Measurements from ENCODE around the gene ACKR3.

The ACKR3 gene

DNA sequence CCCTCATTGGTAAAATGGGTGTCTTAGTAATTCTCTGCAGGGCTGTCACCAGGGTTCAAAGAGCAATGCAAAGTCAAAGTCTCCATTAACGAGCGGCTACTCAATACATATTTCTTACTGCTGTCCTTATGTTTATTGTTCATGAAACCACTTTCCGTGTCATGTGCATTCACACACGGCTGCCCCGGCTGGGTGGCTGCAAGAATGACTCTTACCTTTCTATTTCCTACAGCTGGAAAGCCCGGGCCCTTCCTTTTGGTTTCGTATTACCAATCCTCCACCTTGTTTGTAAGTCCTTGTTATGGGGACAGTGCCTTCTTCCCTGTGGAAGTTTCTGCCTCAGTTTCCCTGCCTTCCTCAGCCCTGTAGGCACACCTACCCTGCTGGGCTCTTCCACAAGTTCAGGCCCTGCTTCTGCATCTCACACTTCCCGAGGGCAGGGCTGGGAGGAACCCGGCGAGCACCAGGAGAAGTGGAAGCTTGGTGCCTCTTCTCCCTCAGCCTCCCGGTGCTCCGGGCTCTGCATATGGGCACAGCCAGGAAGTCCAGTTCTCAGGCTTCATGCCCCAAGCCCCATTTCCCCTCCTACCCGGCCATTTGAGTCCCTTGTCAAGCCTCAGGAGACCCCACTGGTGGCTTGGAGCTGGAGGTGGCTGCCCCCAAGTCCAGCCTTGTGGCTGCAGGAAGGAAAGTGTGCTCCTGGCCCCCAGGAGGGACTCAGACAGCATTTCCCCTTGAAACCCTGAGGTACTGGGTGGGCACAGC, 18.7 kb upstream of the ACKR3 start:
- no peak for DNase-seq

DNA sequence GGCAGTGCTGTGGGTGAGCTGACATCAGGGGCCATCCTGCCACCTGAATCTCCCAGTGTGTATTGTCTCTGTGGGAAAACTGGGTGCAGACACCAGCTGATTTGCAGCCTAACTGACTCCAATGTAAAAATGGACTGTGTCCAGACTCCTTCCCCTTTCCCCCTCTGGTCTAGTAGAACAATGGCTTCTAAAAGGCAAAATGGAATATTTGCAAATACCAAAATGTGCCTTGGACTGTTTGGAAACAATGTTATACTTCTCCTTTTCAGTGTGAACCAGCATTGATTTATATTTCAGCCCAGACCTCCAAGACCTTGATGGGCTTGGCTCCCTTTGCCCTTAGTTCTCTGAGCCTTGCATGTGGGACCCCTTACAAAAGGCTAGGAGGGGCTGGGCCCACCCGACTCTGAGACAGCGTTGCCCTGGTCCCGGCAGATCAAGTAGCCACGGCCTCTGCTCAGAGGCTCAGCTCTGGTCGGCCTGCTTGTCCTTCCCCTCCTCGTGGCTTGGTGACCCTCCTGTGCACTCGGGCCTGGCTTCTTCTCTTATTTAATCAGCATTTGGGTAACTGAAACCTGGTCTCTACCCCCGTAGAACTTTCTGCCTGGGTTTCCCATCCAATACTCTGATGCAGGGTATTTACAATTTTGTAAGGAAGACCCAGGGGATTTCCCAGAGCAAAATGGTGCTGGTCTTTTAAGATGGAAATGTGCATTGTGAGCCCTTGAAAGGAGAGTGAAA, 18.0 kb upstream of the ACKR3 start:
- DNase-seq: no peak

DNA sequence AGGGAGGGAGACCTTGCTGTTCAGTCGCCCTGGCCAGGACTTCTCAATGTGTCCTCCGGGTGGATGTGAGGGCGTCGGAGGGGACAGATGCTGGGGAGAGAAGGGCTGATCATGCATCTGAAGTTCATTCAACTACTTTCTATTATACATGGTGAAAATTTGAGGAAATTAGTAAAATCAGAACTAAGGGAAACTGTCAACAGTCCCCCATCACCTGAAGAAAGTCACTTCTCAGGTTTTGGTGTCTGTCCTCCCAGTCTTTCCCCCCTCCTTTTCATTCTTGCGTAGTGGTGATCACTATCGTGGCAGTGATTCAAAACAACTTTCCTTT, 17.4 kb upstream of the ACKR3 start:
- no peak for DNase-seq

DNA sequence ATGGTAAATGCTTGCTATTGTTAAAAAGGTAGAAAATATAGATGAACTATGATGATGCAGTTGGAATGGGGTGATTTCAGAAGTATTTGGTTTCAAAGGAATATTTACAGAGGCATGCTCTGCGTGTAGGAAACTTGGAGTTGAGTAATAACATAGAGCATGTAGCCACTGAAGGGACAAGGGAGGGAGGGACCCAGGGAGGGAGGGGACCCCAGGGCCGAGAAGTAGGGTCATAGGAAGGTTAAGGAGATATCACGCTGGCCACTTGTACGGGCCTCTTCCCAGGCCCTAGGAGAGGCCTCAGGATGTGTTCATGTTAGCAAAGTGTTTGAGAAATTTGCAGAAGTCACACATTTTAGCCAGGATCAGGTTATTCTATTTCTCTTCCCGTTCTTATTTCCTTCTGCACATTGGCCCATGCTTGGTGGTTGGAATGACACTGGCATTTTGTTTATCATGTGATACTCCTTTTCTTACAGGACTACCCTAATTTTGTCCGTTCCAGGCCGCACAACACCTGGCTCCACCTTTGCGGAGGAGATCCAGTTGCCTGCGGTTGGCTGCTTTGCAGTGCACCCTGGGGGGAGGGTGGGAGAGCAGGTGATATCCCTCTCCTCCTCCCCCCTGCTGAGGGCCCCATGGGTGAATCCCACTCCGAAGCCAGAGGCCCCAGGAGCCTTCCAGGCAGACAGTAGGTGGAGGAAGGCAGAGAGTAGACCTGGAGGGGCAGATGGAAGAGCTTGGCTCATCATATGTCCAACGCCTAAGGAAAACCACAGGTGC, 16.9 kb upstream of the ACKR3 start:
- DNase-seq: no peak

DNA sequence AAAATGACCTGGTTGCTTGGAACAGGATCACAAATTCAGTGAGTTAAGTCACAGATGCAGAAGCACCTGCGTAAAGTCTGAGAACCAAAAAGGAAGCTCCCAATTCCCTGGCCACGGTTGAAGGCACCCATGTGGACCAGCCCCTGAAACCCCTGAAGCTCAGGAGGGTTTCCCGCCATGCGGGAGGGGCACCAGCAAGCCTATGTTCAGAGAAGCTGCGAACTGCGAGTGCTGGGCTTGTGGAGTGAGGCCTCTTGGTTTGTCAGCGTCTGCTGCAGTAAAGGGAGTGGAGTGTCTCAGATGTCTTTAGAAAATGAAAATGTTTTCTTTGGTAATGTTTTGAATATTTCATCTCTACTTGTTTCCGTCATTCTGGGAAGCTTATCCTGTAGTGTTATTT, 16.1 kb upstream of the ACKR3 start:
- DNase-seq: no peak

DNA sequence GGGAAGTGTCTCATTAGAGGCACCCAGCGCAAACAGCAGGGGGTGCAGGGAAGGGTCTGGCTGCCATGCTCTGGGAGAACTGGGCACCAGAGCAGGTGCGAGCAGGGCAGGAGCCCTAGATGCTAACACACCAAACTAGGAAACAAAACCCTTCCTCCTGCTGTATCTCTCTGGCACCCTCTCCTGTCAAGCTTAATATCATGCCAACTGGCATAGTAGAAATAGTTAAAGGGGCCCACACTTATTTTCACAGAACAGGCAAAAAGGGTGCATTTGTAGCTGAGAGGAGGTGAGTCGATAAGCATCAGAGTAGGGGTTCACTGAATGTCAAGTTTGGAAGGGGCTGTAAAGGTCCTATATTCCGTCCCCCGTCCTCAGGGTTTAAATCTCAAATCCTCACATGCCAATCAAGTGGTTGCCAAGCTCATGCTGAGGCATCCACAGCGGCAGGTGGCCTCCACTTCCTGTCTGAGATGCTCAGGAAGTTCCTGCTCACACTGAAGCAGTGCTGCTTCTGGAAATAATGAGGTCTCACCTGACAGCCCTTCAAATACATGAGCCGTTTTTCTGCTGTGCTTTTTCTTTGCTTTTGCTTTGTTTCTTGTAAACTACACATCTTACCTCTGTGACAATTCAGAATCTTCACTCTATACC, 14.9 kb upstream of the ACKR3 start:
- DNase-seq: no peak

DNA sequence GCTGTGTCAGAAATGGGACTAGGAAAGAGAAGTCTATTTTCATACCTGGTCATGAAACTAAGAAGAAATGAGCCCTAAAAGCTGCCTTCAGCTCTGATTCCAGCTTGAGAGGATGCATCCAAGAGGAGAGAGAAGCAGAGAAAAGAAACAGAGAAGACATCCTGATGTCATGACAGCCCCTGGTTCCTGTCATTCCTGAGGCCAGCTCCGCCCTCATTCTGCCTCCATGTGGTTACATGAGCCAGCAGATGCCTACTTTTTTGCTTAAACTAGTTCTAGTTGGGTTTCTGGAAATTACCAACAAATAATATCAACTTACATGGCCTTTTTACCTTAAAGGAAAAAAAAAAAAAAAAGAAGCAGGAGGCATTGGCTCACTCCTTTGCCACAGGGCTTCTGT, 14.1 kb upstream of the ACKR3 start:
- DNase-seq: no peak

DNA sequence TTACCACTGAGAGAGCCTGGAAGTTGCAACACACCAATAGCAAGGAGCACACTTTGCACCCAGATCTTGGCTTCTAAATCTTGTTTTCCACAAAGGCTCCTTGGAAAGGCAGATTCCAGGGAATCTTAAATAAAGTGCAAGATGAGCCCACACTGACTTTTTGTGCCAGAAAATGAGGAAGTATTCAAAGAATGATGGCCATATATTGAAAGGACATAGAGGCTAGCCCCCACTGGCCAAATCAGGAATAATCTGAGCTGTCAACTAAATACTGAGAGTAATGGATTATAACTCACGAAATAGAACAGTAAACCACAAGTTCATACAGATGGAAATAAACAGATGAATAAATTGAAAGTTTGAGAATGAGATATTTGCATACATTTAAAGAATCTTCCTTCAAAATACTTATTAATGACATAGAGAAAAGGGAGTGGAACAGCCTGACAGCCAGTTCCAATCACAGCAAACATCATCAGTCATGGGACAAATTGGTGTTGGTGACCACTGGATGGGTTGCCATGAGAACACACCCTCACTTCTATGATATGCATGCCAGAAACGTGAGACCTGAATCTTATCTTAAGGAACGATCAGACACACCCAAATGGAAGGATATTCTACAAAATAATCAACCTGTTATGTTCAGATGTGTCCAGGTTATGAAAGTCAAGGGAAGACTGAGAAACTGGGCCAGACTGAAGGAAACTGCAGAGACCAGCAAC, 12.2 kb upstream of the ACKR3 start:
- DNase-seq: no peak

DNA sequence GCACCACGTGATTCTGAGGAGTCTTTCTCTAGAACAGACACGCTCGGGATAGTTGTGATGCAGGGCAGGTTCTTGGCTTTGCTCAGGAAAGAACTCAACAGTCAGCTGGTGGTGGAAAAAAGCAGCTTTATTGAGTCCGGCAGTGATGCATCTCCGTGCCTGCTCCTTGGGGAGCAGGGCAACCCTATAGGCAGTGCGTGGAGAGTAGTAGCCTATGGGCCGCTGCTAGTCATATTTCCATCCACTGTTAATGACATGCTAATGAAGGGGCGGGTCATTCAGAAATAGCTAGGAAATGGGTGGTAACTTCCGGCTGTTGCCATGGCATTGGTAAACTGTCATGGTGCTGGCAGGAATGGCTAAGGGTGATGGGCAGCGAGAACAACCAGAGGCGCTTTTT, 11.6 kb upstream of the ACKR3 start:
- DNase-seq: no peak

DNA sequence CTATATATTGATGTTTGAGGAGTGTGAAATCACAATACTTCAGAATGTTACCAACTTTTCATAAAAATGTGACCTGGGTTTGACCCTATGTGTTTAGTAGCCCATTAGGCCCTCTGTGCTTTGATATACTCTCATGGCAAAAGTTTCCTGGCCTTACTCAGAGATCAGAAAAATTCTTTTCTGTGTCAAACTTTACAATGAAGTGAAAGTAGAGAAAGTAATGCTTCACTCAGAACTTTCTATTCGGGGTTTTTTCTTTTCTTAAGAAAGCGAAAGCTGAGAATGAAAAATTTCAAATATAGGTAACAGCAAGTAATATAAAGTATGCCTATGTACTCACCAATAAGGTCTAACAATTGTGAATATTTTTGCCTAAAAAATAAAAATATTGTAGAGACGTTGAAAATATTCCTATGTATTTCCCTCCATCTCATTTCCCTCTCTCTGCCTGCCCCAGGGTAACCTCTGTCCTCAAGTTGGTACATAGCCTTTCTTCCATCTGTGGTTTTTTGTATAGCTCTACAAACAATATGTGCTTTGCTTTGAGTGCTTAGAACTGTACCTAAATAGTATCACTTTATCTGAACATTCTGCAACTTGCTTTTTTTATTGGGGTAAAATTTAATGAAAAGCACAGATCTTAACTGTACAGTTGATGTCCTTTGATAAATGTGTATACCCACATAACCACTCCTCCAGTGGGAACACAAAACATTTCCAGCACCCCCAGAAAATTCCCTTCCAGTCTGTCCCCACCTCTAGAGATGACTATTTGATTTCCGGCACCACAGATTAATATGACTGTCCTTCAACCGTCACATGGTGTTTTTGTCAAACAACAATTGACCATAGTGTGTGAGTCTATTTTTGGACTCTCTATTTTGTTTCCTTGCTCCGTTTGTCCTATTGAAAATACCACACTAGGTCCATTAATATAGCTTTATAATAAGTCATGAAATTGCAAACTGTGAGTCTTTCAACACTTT, 10.3 kb upstream of the ACKR3 start:
- DNase-seq: no peak

DNA sequence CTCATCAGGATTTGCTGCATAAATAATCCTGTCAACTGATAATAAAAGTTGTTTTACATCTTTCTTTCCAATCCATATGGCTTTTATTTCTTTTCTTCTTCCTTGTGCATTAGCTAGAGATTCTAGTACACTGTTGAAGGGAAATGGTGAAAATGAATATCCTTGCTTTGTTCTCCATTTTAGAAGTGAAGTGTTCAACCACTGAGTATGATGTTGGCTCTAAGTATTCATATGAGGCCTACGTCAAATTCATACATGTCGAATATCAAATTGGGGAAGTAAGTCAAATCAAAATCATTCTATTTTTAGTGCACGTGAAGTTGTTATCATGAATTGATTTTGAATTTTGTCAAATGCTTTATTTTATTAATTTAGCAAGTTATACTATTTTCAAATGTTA, 7.8 kb upstream of the ACKR3 start:
- no peak for DNase-seq

DNA sequence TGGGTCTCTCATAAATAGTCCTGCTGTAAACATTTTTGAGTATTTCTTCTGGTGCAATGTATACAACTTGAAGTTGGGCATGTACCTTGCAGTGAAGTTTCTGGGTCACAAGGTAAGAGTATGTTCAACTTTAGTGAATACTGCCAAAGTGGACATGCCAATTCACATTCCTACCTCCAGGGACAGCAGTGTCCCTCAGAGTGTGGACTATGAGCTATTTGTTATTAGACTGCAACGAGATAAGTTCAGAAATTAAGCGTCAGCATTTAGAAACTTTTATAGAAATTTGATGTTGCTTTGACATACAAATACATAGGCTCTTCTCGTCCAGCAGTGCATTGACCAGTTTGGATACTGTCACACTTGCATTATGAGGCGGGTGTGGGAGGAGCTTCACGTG, 7.2 kb upstream of the ACKR3 start:
- DNase-seq: no peak

DNA sequence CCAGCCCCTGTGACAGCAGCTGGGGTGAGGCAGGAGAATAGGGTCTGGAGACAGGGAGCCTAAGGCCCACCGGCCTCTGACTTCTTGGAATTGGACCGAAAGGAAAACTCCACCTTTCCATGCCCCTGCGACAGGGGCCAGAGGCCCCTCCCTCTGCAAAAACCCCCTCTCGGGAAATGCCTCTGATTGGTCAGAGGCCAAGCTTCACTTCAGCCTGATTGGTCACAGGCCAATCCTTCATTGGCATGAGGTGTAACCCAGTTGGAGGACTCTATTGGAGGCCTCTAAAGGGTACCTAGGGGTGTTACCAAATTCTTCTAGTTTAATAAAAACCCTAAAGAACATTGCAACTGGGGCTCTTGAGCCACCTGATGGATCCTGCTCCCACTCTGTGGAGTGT, 5.7 kb upstream of the ACKR3 start:
- no peak for DNase-seq

DNA sequence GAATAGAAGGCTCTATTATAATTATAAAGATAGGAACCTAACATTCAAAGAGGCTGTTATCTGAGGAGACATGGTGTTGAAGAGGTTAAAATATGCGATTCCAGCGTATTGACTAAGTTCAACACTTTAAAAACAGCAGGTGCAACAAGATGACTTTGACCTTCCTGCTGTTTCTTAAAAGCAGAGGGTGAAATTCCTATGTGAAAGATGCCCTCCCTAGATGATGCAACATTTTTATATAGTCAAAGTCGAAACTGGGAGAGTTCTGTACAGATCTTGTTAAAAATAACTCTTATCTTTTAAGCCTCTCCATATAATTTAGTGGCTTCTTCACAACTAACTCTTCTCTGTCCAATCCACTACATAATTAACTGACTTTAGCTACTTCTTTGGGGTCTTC, 4.4 kb upstream of the ACKR3 start:
- no peak for DNase-seq

DNA sequence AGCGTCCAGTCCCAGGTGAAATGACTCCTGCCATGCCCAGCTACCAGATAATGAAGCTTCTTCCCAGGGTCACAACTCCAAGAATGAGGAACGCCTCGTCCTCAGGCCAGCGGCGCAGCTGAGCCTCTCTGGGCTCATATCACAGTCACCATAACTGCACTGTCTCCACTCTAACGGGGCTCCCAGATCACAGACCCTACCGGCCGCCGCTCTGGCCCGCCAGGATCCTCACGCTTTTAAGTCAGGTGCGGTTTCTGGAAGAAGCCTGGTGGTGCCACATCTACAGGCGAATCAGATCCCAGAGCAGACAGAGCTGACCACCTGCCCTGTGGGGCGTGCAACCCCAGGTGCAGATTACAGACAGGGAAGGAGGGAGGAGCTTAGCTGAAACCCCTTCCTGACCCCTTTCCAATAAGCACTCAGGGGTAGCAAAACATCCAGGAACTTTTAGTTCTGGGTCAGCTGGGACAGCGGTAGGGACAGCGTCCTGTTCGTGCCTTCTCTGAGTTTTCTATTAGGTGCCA, 3.7 kb upstream of the ACKR3 start:
- no peak for DNase-seq

DNA sequence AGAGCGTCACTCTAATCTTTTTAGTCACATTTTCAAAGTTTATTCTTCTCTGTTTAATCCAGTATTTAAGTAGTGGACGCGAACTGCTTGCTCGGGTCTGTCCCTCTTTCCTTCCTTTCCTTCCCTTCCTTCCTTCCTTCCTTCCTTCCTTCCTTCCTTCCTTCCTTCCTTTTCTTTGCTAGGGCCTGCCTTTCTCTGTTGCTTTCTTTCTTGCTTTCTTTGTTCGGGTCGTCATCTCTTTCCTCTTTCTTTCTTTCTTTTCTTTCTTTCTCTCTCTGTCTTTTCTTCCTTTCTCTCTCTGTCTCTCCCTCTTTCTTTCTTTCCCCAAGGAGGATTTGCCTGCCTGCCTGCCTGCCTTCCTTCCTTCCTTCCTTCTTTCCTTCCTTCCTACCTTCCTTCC, 3.0 kb upstream of the ACKR3 start:
- DNase-seq: no peak

DNA sequence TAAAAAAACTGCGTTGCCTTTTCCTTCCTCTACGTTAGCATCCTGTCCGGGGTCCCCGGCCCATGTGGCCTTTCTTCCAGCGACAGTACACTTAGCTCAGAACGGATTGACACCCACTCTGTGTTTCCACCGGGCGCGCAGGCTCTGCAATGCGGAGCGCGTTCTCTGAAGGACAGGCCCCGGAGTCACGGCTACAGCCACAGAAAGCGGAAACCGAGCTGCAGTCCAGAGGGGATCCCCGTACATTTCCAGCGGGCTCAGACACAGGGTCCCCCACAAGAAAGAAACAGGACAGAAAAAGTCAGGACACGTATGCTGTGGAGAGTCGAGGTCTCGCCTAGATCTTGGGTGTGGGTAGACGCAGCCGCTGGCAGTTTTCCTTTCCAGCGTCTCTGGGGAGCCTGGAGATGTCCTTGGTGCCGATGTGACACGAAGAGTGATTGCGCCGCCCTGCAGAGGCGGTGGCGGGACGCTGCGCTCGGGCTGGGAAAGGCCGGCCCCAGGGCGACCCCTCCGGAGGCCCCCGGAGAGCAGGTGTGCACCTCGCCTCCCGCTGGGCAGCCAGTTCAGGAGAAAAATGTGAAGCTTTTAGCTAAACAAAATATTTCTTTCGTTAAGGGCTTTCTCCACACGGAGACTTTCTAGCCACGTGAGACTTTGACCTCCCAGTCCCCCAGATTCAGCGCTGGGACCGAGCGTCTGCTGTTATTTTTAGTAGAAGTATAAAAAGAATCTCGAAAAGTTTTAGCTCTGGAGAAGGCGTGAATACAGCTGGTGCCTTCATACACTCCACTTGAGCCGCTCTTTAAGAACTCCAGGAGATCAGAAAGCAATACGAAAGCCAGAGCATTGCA, 1.3 kb upstream of the ACKR3 start:
- peak; percentile 12 to 37 for DNase-seq

DNA sequence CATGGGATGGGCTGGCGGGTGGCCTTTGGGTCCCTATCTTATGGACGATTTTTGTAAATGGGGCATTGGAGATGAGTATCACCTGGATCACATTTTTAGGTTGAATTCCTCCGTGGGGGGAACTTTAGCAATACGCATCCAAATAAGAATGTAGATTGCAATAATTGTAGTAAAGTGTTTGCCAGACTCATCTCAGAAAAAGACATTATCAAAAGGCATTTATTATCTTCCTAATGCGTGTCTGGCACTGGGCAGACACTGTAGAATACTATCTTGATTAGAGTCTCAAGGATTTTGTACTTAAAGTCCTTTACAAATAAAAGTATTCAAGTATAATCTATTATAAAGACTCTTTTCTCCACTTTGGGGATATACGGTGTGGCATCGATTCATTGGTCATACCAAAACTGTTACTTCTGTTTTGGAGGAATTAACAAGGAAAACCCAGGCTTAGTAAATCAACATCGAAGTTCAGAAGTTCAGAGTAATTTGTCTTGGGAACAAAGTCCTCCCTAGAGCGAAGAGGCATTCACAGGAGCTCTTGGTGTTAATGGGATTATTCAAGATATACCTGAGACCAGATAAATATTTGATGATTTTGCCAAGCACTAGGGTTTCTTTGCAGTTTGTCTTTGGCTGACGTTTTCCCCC, 578 bp upstream of the ACKR3 start:
- DNase-seq: no peak

DNA sequence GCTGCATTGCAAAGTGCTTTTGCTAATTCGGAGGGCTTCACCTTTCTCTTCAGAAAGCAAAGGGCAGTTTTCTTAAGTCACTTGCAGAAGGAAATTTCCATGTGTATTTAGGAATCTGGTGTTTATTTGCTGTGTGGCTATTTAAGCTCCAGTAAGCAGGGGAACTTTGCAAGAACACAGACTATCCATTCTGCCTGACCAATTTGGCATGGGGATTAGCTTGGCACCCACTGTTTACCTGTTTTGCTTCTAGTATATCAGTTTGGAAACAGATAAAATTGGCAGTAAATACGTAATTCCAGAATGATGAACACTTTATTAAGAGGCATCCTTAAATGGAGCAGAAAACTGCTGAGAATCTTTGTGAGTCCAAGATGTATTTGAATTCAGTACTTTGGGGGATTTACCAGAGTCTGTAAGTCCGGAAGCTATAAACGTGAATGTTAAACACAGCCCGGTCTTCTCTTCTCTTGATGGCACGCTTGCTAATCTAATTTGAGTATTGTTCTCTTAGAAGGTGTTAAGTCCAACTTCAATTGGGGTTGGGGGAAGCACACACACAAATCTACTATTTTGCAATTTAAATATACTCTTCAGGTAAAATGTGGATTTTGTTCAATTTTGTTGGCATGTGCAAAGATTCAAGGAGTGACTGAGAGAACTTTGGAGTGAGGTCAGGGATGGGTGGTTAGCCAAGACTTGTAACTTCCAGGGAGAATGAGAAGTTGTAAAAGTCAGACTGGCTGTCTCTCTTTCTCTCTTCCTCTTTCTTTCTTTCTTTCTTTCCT, 650 bp downstream of the ACKR3 start:
- DNase-seq: no peak

Measured in stimulated activated CD4-positive, alpha-beta T cell treated with anti-CD3 and anti-CD28 coated beads, Interleukin-2, amount 100 ng/mL, for 48 hours (primary cell).